Epidermal melanocyte (primary cell): Measurements from ENCODE around the gene DCK.

Source experiments
- DNase-seq: peaks from one replicate; pipeline ENCODE4 v3.0.0; 2011; ENCODE audit warnings: low spot score; ENCODE audit not compliant: insufficient read length

The DCK gene

GRCh38 chr4:71062436-71062835, 69.0 kb downstream of the DCK start:
- DNase-seq = no peak

GRCh38 chr4:71063711-71064110, 70.3 kb downstream of the DCK start:
- DNase-seq = no peak

GRCh38 chr4:71064521-71064920, 71.1 kb downstream of the DCK start:
- no peak for DNase-seq

DNA sequence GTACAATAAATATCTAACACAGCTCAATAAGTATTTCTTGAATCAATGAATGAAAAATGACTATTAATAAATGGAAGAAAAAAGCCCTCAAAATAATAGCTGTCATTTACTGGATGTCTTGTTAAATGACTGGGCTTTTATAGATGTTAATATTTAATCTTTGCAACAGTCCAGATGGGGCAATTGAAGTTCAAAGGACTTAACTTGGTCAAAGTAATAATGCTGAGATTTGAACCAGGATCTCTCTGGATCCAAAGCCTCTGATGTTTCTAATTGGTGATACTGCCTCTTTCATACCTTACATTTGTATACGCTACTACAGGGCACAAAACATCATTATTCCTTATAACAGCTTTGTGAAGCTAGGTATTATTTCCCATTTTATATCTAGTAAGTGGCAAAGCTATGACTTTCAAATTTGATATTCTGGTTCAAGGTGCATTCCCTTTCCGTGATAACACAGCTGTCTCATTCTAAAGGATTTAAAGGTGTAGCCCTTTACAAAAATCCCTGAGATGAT, 72.6 kb downstream of the DCK start:
- DNase-seq = no peak

DNA sequence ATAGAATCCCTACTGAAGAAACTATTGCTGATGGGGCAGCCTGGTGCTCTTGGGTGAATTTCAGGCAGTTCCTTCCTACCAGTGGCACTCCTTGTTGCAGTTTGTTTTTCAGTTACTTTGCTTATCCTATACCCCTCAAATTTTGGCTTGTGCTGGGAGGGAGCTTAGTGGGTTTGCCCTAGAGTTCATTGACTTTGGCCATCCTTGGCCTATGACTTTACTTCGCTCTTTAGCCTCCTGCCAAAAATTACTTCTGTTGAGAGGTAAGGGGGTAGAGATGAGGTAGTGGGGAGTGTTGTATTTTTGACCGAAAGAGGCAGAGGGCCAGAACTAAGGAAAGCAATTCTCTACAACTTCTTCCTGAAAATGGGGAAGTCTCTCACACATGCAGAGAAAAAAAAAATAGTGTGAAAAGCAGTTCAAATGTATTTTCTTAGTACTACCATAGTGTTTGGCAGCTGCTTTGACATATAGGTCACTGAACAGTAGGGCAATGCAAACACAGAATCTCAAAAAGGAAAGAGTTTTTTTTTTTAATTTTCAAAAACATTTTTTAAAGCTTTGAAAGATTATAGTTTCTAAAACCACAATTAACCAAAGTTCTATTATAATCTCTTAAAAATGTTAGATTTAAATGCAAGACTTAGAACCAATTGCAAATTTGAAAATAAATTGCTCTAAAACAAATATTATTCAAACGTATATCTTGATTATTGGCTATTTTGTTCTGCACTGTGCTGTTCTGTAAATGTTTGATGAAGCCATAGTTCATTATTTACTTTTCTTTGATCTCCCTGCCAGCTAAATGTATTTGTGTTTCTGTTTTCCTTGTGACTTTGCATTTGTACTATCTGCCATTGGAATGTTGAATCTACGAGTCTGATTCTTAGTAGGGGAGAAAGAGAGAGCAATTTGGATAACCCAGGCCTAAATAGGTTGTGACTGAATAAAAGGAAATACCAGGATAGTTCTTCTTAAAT, 73.6 kb downstream of the DCK start:
- no peak for DNase-seq

DNA sequence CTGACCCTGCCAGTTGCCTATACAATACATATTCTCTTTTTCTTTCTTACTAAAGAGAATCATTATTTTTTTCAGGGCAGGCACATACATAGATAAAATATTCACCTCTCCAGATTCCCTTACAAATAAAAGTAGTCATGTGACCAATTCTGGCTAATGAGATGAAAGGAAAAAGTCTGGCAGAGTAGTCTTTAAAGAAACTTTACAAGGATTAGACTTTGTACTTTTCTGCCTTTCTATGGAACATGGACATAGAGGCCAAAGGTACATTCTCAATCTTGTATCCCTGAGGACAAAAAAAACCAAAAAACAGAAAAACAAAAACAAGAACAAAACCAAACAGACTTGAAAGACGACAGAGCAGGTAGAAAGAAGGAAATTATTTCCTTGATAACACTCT, 75.6 kb downstream of the DCK start:
- no peak for DNase-seq

GRCh38 chr4:71070015-71070414, 76.6 kb downstream of the DCK start:
- no peak for DNase-seq

GRCh38 chr4:71074452-71075299, 81.2 kb downstream of the DCK start:
- DNase-seq = no peak
